ENCODE results near the gene GBX2. TPM values are rescaled to one million over a fixed set of nuclear protein-coding genes. Genes with fewer than 3 reads are reported as not detected.

GBX2 gene
- total RNA-seq, 1 experiment from 2014 or later, result 0.31 TPM

GRCh38 chr2:236172255-236173035 lies 4.3 kb upstream of the GBX2 start:
- Histone ChIP-seq H2AK5ac (ENCODE audit: insufficient read length, low read length) (no peak overlapping the region), H3K4me2 (ENCODE audit: insufficient read depth, insufficient read length, low read length) (peak overlapping the region; percentile 62), H2BK20ac (ENCODE audit: low read depth, low read length, poor library complexity, severe bottlenecking) (no peak overlapping the region), H4K91ac (ENCODE audit: insufficient read length, low read depth, low read length) (no peak overlapping the region), H3K9ac (ENCODE audit: extremely low read depth, insufficient read length, low read length) (no peak overlapping the region), H3K79me1 (ENCODE audit: insufficient read depth, low read depth, low read length, poor library complexity, severe bottlenecking) (no peaks in the 10 kb centered on the region), H3K79me2 (ENCODE audit: insufficient read depth, low read length) (no peaks in the 10 kb centered on the region), H4K20me1 (ENCODE audit: control insufficient read depth, insufficient read depth, insufficient read length) (no peaks in the 10 kb centered on the region), H3K4me1 (ENCODE audit: insufficient read depth, low read length) (peaks cover 19% of the 10 kb centered on the region), H3K14ac (ENCODE audit: insufficient read depth, low read length) (no peak overlapping the region), H3K9me3 (ENCODE audit: control insufficient read depth, low read depth, low read length) (no peaks in the 10 kb centered on the region), H3K18ac (ENCODE audit: insufficient read length, low read depth, low read length) (no peak overlapping the region), H4K8ac (replicated peaks; ENCODE audit: insufficient read length, low read depth, low read length) (no peak overlapping the region), H3K56ac (ENCODE audit: insufficient read length, low read depth, low read length) (no peak overlapping the region), H3K23me2 (ENCODE audit: insufficient read length, low read depth, low read length, poor library complexity, severe bottlenecking) (peaks cover 20% of the 10 kb centered on the region), H3T11ph (ENCODE audit: low read length) (no peak overlapping the region), H3K27ac (ENCODE audit: insufficient read length, low read depth, low read length) (no peak overlapping the region), H4K5ac (ENCODE audit: insufficient read length, low read depth, low read length) (no peak overlapping the region), H2BK15ac (ENCODE audit: low read depth, low read length) (no peak overlapping the region), H2BK120ac (ENCODE audit: low read depth, low read length, poor library complexity, severe bottlenecking) (no peak overlapping the region), H2AFZ (ENCODE audit: low read length) (no peak overlapping the region), H2BK5ac (ENCODE audit: insufficient read length, low read length) (no peak overlapping the region), H2BK12ac (ENCODE audit: insufficient read length, low read depth, low read length) (no peak overlapping the region), H3K27me3 (ENCODE audit: insufficient read depth, low read length) (peaks cover 77% of the 10 kb centered on the region), H3K23ac (ENCODE audit: insufficient read length, low read depth, low read length) (no peak overlapping the region), H3K4ac (ENCODE audit: low read depth, low read length) (no peak overlapping the region)
- no peak for DNase-seq
- peaks cover 43 to 51% of the 10 kb centered on the region in 2 experiments for H3K4me1 Mint-ChIP-seq
- H3K27ac Mint-ChIP-seq, result no peak overlapping the region
- no peak for TF ChIP-seq CTCF (conservative IDR thresholded peaks at IDR 0.05)
- H3K36me3 Mint-ChIP-seq (ENCODE audit: insufficient read depth in 1 of 3, low read depth in 3 of 3), result peaks cover 0 to 2% (median 0%) of the 10 kb centered on the region in 3 experiments; a peak in 1 of 7 replicates
- H3K27me3 Mint-ChIP-seq (ENCODE audit: low read depth), result peaks cover 94% of the 10 kb centered on the region
- H3K9me3 Mint-ChIP-seq, result peaks cover 3 to 20% of the 10 kb centered on the region in 2 experiments; a peak in 2 of 5 replicates
- no CpG with 5 or more reads among the region's 46 CpGs for WGBS (ENCODE audit: extremely low coverage, insufficient read length, low lambda C conversion rate)
- H3K4me3 Mint-ChIP-seq, result peak overlapping the region in 1 of 2 experiments; percentile 59; a peak in 2 of 5 replicates
